ENCODE measurements around the gene RPUSD3. TPM values are rescaled to one million over a fixed set of nuclear protein-coding genes. Genes with fewer than 3 reads are reported as not detected.

The RPUSD3 gene
- total and polyA plus RNA-seq, 9 of the 15 experiments (the other 6 are each of a cell fraction or from before 2014, with no cell fraction given) = 13.8 to 99.0 (median 59.3) TPM

- TF ChIP-seq ZNF395 (CRISPR knock-in tag; IDR thresholded peaks at IDR 0.05) (no peak), HOXB6 (CRISPR knock-in tag; IDR thresholded peaks at IDR 0.05; ENCODE audit: borderline replicate concordance) (no peak), TSHZ1 (CRISPR knock-in tag; IDR thresholded peaks at IDR 0.05) (no peak), CBFA2T2 (conservative IDR thresholded peaks at IDR 0.05) (no peak), DLX4 (CRISPR knock-in tag; IDR thresholded peaks at IDR 0.05) (no peak), HIVEP1 (CRISPR knock-in tag; IDR thresholded peaks at IDR 0.05) (no peak), PBX2 (CRISPR knock-in tag; IDR thresholded peaks at IDR 0.05; ENCODE audit: low read depth) (no peak), PBX2 (tag; conservative IDR thresholded peaks at IDR 0.05; ENCODE audit: low read depth) (no peak), NCOA2 (IDR thresholded peaks at IDR 0.05; ENCODE audit: partially characterized antibody in 2 of 2) (no peak), ELF1 (tag; IDR thresholded peaks at IDR 0.05) (peak; percentile 97), NEUROD1 (IDR thresholded peaks at IDR 0.05; ENCODE audit: borderline replicate concordance, low read depth, low read length, partially characterized antibody) (peak; percentile 74), MYBL2 (IDR thresholded peaks at IDR 0.05; ENCODE audit: low read depth) (no peak), MYBL2 (CRISPR knock-in tag; IDR thresholded peaks at IDR 0.05; ENCODE audit: borderline replicate concordance) (no peak), ZBTB49 (CRISPR knock-in tag; IDR thresholded peaks at IDR 0.05; ENCODE audit: borderline replicate concordance) (no peak)
Measured at GRCh38 chr3:9792405-9793160, 51.2 kb downstream of the RPUSD3 start, which contains the start of the genes ARPC4 and TADA3 (continued).

Data from K562 (cell line).